H1 (cell line): ENCODE data around the gene RPTOR. TPM values are rescaled to one million over a fixed set of nuclear protein-coding genes. Genes with fewer than 3 reads are reported as not detected.

Experiments
- CTCF ChIA-PET: fragments of 300-600 bp; sonication (Branson Sonifier 250); formaldehyde crosslinking; loops from one replicate; lab custom pipeline; 2021; ENCODE audit not compliant: partially characterized antibody; lab: Charles Lee
- POLR2A ChIA-PET: fragments of 300-600 bp; sonication (Branson Sonifier 250); formaldehyde crosslinking; loops from one replicate; lab custom pipeline; 2021; ENCODE audit warnings: inconsistent platforms; ENCODE audit not compliant: partially characterized antibody; lab: Charles Lee
- DNase-seq, 2 experiments: peaks; one replicate each; pipeline versions ENCODE4 v3.0.0 to v3.0.0-alpha.2; 2010 to 2022; ENCODE audit warnings: low spot score in 2 of 2, low read depth in 1 of 2, mixed read lengths in 1 of 2
- FAIRE-seq: peaks from 2 replicates; lab custom pipeline; 2011; peaks lifted over from hg19 to GRCh38; lab: Jason Lieb, UNC
- H2AFZ ChIP-seq: 2 replicates; pipeline ENCODE4 v1.8.1; 2012; ENCODE audit warnings: low read length, inconsistent platforms
- H2AK5ac ChIP-seq: 2 replicates; pipeline ENCODE4 v1.6.1; 2013; ENCODE audit warnings: low read depth, low read length
- H2BK120ac ChIP-seq: replicated peaks from 2 replicates; pipeline ENCODE3; 2013; ENCODE audit warnings: low read depth, low read length, inconsistent platforms
- H2BK12ac ChIP-seq: 2 replicates; pipeline ENCODE4 v1.6.1; 2013; ENCODE audit warnings: low read depth, low read length
- H2BK15ac ChIP-seq: 2 replicates; pipeline ENCODE4 v1.6.1; 2013; ENCODE audit warnings: low read length
- H2BK20ac ChIP-seq: 2 replicates; pipeline ENCODE4 v1.6.1; 2013; ENCODE audit warnings: low read length
- H2BK5ac ChIP-seq: 2 replicates; pipeline ENCODE4 v1.6.1; 2013; ENCODE audit warnings: low read depth, low read length
- H3K14ac ChIP-seq: 2 replicates; pipeline ENCODE4 v1.6.1; 2013; ENCODE audit warnings: inconsistent platforms; ENCODE audit not compliant: insufficient read length
- H3K18ac ChIP-seq: 2 replicates; pipeline ENCODE4 v1.6.1; 2013; ENCODE audit warnings: low read length; ENCODE audit errors: extremely low read depth
- H3K23ac ChIP-seq: 2 replicates; pipeline ENCODE4 v1.6.1; 2013; ENCODE audit warnings: inconsistent platforms; ENCODE audit not compliant: insufficient read length
- H3K23me2 ChIP-seq: 2 replicates; pipeline ENCODE4 v1.6.1; 2013; ENCODE audit warnings: low read depth, low read length
- H3K27ac ChIP-seq: 2 replicates; pipeline ENCODE4 v1.6.1; 2011; ENCODE audit warnings: low read depth, low read length, inconsistent platforms
- H3K27me3 ChIP-seq, 4 experiments: replicated peaks in 1 of 4; 1 replicate in 1 of 4; 2 replicates in 3 of 4; pipeline versions ENCODE4 v1.6.1 to v1.8.1; 2011 to 2013; ENCODE audit warnings: low read length in 3 of 4, mild to moderate bottlenecking in 3 of 4, inconsistent platforms in 2 of 4, mixed read lengths in 2 of 4, moderate library complexity in 1 of 4; ENCODE audit not compliant: control insufficient read depth in 3 of 4, insufficient read depth in 3 of 4; ENCODE audit errors: extremely low read depth in 1 of 4
- H3K36me3 ChIP-seq, 4 experiments: 2 replicates each; pipeline versions ENCODE4 v1.6.1 to v1.8.1; 2011 to 2013; ENCODE audit warnings: mild to moderate bottlenecking in 4 of 4, low read length in 3 of 4, moderate library complexity in 2 of 4, control low read depth in 1 of 4, inconsistent platforms in 1 of 4; ENCODE audit not compliant: insufficient read depth in 4 of 4, control insufficient read depth in 2 of 4
- H3K4ac ChIP-seq: replicated peaks from 2 replicates; pipeline ENCODE3; 2013; ENCODE audit warnings: low read length, low read depth, mixed read lengths, inconsistent platforms; ENCODE audit not compliant: insufficient read length
- H3K4me1 ChIP-seq, 4 experiments: replicated peaks in 1 of 4; 1 replicate in 1 of 4; 2 replicates in 3 of 4; pipeline versions ENCODE4 v1.6.1 to v1.8.1; 2011 to 2013; ENCODE audit warnings: low read length in 3 of 4, inconsistent platforms in 2 of 4, mixed read lengths in 1 of 4; ENCODE audit not compliant: insufficient read depth in 4 of 4, control insufficient read depth in 3 of 4
- H3K4me2 ChIP-seq, 2 experiments: 2 replicates each; pipeline versions ENCODE4 v1.6.1 to v1.8.1; 2011 to 2013; ENCODE audit warnings: low read depth in 2 of 2, low read length in 2 of 2, control low read depth in 1 of 2, inconsistent platforms in 1 of 2, mild to moderate bottlenecking in 1 of 2; ENCODE audit not compliant: insufficient read depth in 1 of 2
- H3K4me3 ChIP-seq, 4 experiments: fragments of 200-600, 300-600 bp in 1 of 4; sonication (generic), shearing (Covaris generic), sonication (Bioruptor Twin) in 1 of 4; 2 replicates each; pipeline versions ENCODE4 v1.5.1 to v1.8.1; 2011 to 2016; ENCODE audit warnings: low read length in 4 of 4, low read depth in 3 of 4, control low read depth in 2 of 4, inconsistent platforms in 2 of 4, mild to moderate bottlenecking in 2 of 4, mixed read lengths in 1 of 4, moderate library complexity in 1 of 4; ENCODE audit not compliant: insufficient read depth in 2 of 4; ENCODE audit errors: extremely low read depth in 1 of 4
- H3K56ac ChIP-seq: replicated peaks from 2 replicates; pipeline ENCODE3; 2013; ENCODE audit warnings: low read depth, mild to moderate bottlenecking, mixed read lengths, low read length, inconsistent platforms; ENCODE audit not compliant: insufficient read length
- H3K79me1 ChIP-seq: 2 replicates; pipeline ENCODE4 v1.6.1; 2013; ENCODE audit warnings: low read depth, low read length, control low read depth
- H3K79me2 ChIP-seq, 2 experiments: 2 replicates each; pipeline versions ENCODE4 v1.6.1 to v1.8.1; 2012 to 2013; ENCODE audit warnings: low read length in 2 of 2, mild to moderate bottlenecking in 2 of 2, inconsistent platforms in 1 of 2; ENCODE audit not compliant: insufficient read depth in 2 of 2, control insufficient read depth in 1 of 2
- H3K9ac ChIP-seq, 4 experiments: replicated peaks in 1 of 4; 1 replicate in 1 of 4; 2 replicates in 3 of 4; pipeline versions ENCODE4 v1.6.1 to v1.8.1; 2011 to 2013; ENCODE audit warnings: low read depth in 3 of 4, low read length in 3 of 4, control low read depth in 2 of 4, mild to moderate bottlenecking in 2 of 4, moderate library complexity in 2 of 4, inconsistent platforms in 1 of 4; ENCODE audit errors: extremely low read depth in 1 of 4
- H3K9me3 ChIP-seq, 2 experiments: 2 replicates each; pipeline versions ENCODE4 v1.6.1 to v1.8.1; 2012 to 2013; ENCODE audit warnings: mild to moderate bottlenecking in 2 of 2, moderate library complexity in 2 of 2, control low read depth in 1 of 2, inconsistent platforms in 1 of 2, low read depth in 1 of 2, low read length in 1 of 2, mixed read lengths in 1 of 2; ENCODE audit not compliant: insufficient read depth in 2 of 2
- H4K20me1 ChIP-seq, 2 experiments: replicated peaks in 1 of 2; 2 replicates each; pipeline versions ENCODE3 to v1.8.1; 2011 to 2013; ENCODE audit warnings: inconsistent platforms in 2 of 2, low read length in 2 of 2, mild to moderate bottlenecking in 1 of 2; ENCODE audit not compliant: insufficient read depth in 2 of 2, control insufficient read depth in 1 of 2
- H4K5ac ChIP-seq: 2 replicates; pipeline ENCODE4 v1.6.1; 2013; ENCODE audit warnings: low read length, low read depth, mixed read lengths, inconsistent platforms; ENCODE audit not compliant: insufficient read length
- H4K8ac ChIP-seq: 2 replicates; pipeline ENCODE4 v1.8.0; 2013; ENCODE audit warnings: mild to moderate bottlenecking, moderate library complexity, low read length, inconsistent platforms; ENCODE audit not compliant: insufficient read depth; ENCODE audit errors: extremely low read depth
- H4K91ac ChIP-seq: replicated peaks from 2 replicates; pipeline ENCODE3; 2013; ENCODE audit warnings: low read length, mixed read lengths, inconsistent platforms; ENCODE audit not compliant: insufficient read length
- BCL11A ChIP-seq, 2 experiments: IDR thresholded peaks; one replicate each; pipeline ENCODE4 v1.6.1; 2011; ENCODE audit warnings: low read depth in 2 of 2, low read length in 2 of 2, mild to moderate bottlenecking in 2 of 2
- BRCA1 ChIP-seq: IDR thresholded peaks from 2 replicates; pipeline ENCODE4 v1.6.1; 2012; ENCODE audit warnings: low read depth, low read length, improper control_type of control experiment
- CBX5 ChIP-seq: fragments of 300-800, 300-1000 bp; sonication (generic); IDR thresholded peaks from 2 replicates; pipeline ENCODE4 v1.7.1; 2016; ENCODE audit warnings: antibody characterized with exemption, low read length, low read depth
- CBX8 ChIP-seq: fragments of 300-800, 300-1000 bp; sonication (generic); IDR thresholded peaks from 2 replicates; pipeline ENCODE4 v1.7.1; 2016; ENCODE audit warnings: low read depth, low read length, borderline replicate concordance
- EP300 ChIP-seq, 2 experiments: IDR thresholded peaks; 1 replicate in 1 of 2; 2 replicates in 1 of 2; pipeline ENCODE4 v1.6.1; 2011 to 2012; ENCODE audit warnings: low read depth in 2 of 2, low read length in 2 of 2, mild to moderate bottlenecking in 2 of 2, borderline replicate concordance in 1 of 2, inconsistent platforms in 1 of 2, moderate library complexity in 1 of 2
- GABPA ChIP-seq: IDR thresholded peaks from 2 replicates; pipeline ENCODE4 v1.6.1; 2011; ENCODE audit warnings: mild to moderate bottlenecking, low read length, moderate library complexity, borderline replicate concordance; ENCODE audit not compliant: insufficient read depth
- TAF1 ChIP-seq: IDR thresholded peaks from 2 replicates; pipeline ENCODE4 v1.6.1; 2011; ENCODE audit warnings: mild to moderate bottlenecking, low read depth, low read length
- USF2 ChIP-seq: IDR thresholded peaks from 2 replicates; pipeline ENCODE4 v1.6.1; 2011; ENCODE audit warnings: low read length, improper control_type of control experiment
- ZNF274 ChIP-seq: IDR thresholded peaks from 2 replicates; pipeline ENCODE4 v1.7.0; 2012; ENCODE audit warnings: low read length, borderline replicate concordance; ENCODE audit errors: extremely low read depth
- WGBS, 2 experiments: shearing (Covaris generic) in 1 of 2; methylation state at CpG; one replicate each; pipeline versions ENCODE4 v1.1.6 to v1.1.7; 2013 to 2015; ENCODE audit warnings: low lambda C conversion rate in 2 of 2, mixed read lengths in 2 of 2, inconsistent platforms in 1 of 2, low coverage in 1 of 2, missing lambda C conversion rate in 1 of 2; ENCODE audit not compliant: insufficient replicate concordance in 2 of 2, insufficient coverage in 1 of 2, insufficient read length in 1 of 2; ENCODE audit errors: extremely low coverage in 1 of 2, missing lambda C conversion rate in 1 of 2; 5-methylcytosine and 5-hydroxymethylcytosine counted together
- polyA plus RNA-seq, 7 experiments: library from polyadenylated mRNA; depleted of rRNA in 3 of 7; stranded (reverse) in 5 of 7; unstranded in 2 of 7; fragments of >200 nt in 5 of 7; fragments of 200-250 nt in 2 of 7; gene quantifications; 1 replicate in 5 of 7; 2 replicates in 1 of 7; 4 replicates in 1 of 7; pipeline versions ENCODE4 v1.2.1 to v1.2.3, GENCODE V29; 2011 to 2013; ENCODE audit warnings: missing spikeins in 2 of 7, mixed read lengths in 2 of 7
- total RNA-seq: library from RNA; stranded (reverse); fragmentation: NEBNext Ultra II Directional; extraction: Animal tissue kit (Norgen Biotek cat#: 25700); gene quantifications from 2 replicates; pipeline ENCODE4 v1.2.1, GENCODE V29; 2021
- TF ChIP-seq, protein P1 (sequence below): IDR thresholded peaks from 2 replicates; pipeline ENCODE4 v1.6.1; 2012; ENCODE audit warnings: inconsistent platforms

Gene RPTOR
- total and polyA plus RNA-seq, 2 of the 8 experiments (the other 6 are each of a cell fraction or from before 2014, with no cell fraction given) = 6.9 to 28.7 TPM

GRCh38 chr17:80971704-80972304 lies 427.2 kb downstream of the RPTOR start:
- TF ChIP-seq CBX8 = no peak
- TF ChIP-seq EP300 (IDR thresholded peaks at IDR 0.05; ENCODE audit: borderline replicate concordance in 1 of 2, low read depth in 2 of 2, low read length in 2 of 2) = no peak
- no peak for TF ChIP-seq USF2
- TF ChIP-seq ZNF274 = no peak
- TF ChIP-seq CBX5 = no peak
- TF ChIP-seq GABPA = no peak
- no peak for TF ChIP-seq TAF1
- no peak for TF ChIP-seq BCL11A (IDR thresholded peaks at IDR 0.05; ENCODE audit: low read depth in 2 of 2, low read length in 2 of 2)
- TF ChIP-seq, protein P1, sequence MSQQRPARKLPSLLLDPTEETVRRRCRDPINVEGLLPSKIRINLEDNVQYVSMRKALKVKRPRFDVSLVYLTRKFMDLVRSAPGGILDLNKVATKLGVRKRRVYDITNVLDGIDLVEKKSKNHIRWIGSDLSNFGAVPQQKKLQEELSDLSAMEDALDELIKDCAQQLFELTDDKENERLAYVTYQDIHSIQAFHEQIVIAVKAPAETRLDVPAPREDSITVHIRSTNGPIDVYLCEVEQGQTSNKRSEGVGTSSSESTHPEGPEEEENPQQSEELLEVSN = no peak
- TF ChIP-seq BRCA1 = no peak
- H3K79me1 ChIP-seq = no peaks in the 10 kb centered on the region
- no peak overlapping the region for H4K91ac ChIP-seq
- no peaks in the 10 kb centered on the region for H4K20me1 ChIP-seq
- H3K14ac ChIP-seq = no peak overlapping the region
- no peak overlapping the region; the same call in 1 of the 2 replicates for H2BK12ac ChIP-seq
- POLR2A ChIA-PET = interaction anchor here (1.1 kb wide), 1 partner anchor 21 kb away, joined by 3 read pairs; no protein-coding TSS in a partner anchor
- 90% methylated on average over 12 of the region's 13 CpGs; no CpG with 5 or more reads in 1 of the 2 experiments for WGBS, 2 experiments
- FAIRE-seq = no peak
- H2AK5ac ChIP-seq = no peak overlapping the region
- H3K23me2 ChIP-seq = no peaks in the 10 kb centered on the region
- no peak overlapping the region for H3K4ac ChIP-seq
- no peak overlapping the region for H3K56ac ChIP-seq
- H2AFZ ChIP-seq = no peak overlapping the region
- H2BK120ac ChIP-seq = no peak overlapping the region
- no peak overlapping the region for H2BK15ac ChIP-seq
- no peak overlapping the region for H2BK5ac ChIP-seq
- H3K9ac ChIP-seq = no peak overlapping the region
- H3K27ac ChIP-seq = no peak overlapping the region
- CTCF ChIA-PET = interaction anchor here (0.8 to 2.9 kb wide), 8 partner anchors 10 to 545 kb away, joined by 3 to 16 read pairs (median 3); no protein-coding TSS in a partner anchor
- no peak overlapping the region for H2BK20ac ChIP-seq
- H3K4me3 ChIP-seq = no peak overlapping the region
- H3K36me3 ChIP-seq = no peaks in the 10 kb centered on the region
- H3K4me2 ChIP-seq = no peak overlapping the region
- no peak overlapping the region for H4K5ac ChIP-seq
- no peaks in the 10 kb centered on the region; a peak in 1 of 7 replicates for H3K27me3 ChIP-seq
- DNase-seq = no peak
- no peak overlapping the region for H3K23ac ChIP-seq
- no peaks in the 10 kb centered on the region for H3K9me3 ChIP-seq
- H3K18ac ChIP-seq = no peak overlapping the region
- no peaks in the 10 kb centered on the region for H3K79me2 ChIP-seq
- H4K8ac ChIP-seq = peak overlapping the region; percentile 51
- H3K4me1 ChIP-seq = peaks cover 0 to 3% (median under 1%) of the 10 kb centered on the region in 4 experiments; a peak in 4 of 7 replicates
